HEK293 (cell line): ENCODE data around the gene IER3IP1.

Source experiments
- CTCF ChIP-seq: fragments of 450-650 bp; formaldehyde crosslinking; IDR thresholded peaks from 2 replicates; pipeline ENCODE4 v1.5.1; 2016; ENCODE audit warnings: missing biosample characterization, missing genetic modification characterization
- GLIS1 ChIP-seq: fragments of 450-650 bp; formaldehyde crosslinking; IDR thresholded peaks from 2 replicates; pipeline ENCODE4 v1.5.1; 2016; ENCODE audit warnings: missing biosample characterization, missing genetic modification characterization
- HOXC10 ChIP-seq: sonication (generic); formaldehyde crosslinking; IDR thresholded peaks from 2 replicates; pipeline ENCODE4 v1.8.1; 2023; ENCODE audit warnings: mild to moderate bottlenecking, missing genetic modification reagents
- PATZ1 ChIP-seq: fragments of 450-650 bp; formaldehyde crosslinking; IDR thresholded peaks from 2 replicates; pipeline ENCODE4 v1.5.1; 2016; ENCODE audit warnings: missing biosample characterization, missing genetic modification characterization
- PBX3 ChIP-seq: sonication (generic); formaldehyde crosslinking; IDR thresholded peaks from 2 replicates; pipeline ENCODE4 v1.8.1; 2022; ENCODE audit warnings: mild to moderate bottlenecking, moderate library complexity, missing genetic modification reagents
- SCRT2 ChIP-seq: fragments of 450-650 bp; formaldehyde crosslinking; IDR thresholded peaks from 2 replicates; pipeline ENCODE4 v1.5.1; 2016; ENCODE audit warnings: missing biosample characterization, missing genetic modification characterization
- SP2 ChIP-seq: fragments of 450-650 bp; formaldehyde crosslinking; IDR thresholded peaks from 2 replicates; pipeline ENCODE4 v1.5.1; 2016; ENCODE audit warnings: missing biosample characterization, missing genetic modification characterization
- SP3 ChIP-seq: fragments of 450-650 bp; formaldehyde crosslinking; IDR thresholded peaks from 2 replicates; pipeline ENCODE4 v1.5.1; 2016; ENCODE audit warnings: missing biosample characterization, missing genetic modification characterization
- YY1 ChIP-seq: fragments of 450-650 bp; formaldehyde crosslinking; IDR thresholded peaks from 2 replicates; pipeline ENCODE4 v1.5.1; 2018; ENCODE audit warnings: missing biosample characterization, missing genetic modification characterization
- YY2 ChIP-seq: fragments of 450-650 bp; formaldehyde crosslinking; IDR thresholded peaks from 2 replicates; pipeline ENCODE4 v1.5.1; 2016; ENCODE audit warnings: missing biosample characterization, missing genetic modification characterization
- ZBTB11 ChIP-seq: fragments of 450-650 bp; formaldehyde crosslinking; conservative IDR thresholded peaks from 2 replicates; pipeline ENCODE4 v1.5.1; 2016; ENCODE audit warnings: low read depth, missing biosample characterization, missing genetic modification characterization
- ZBTB20 ChIP-seq: fragments of 450-650 bp; formaldehyde crosslinking; IDR thresholded peaks from 2 replicates; pipeline ENCODE4 v1.5.1; 2016; ENCODE audit warnings: missing biosample characterization, missing genetic modification characterization
- ZBTB44 ChIP-seq: fragments of 450-650 bp; IDR thresholded peaks from 2 replicates; pipeline ENCODE4 v1.5.1; 2018; ENCODE audit warnings: missing biosample characterization, mild to moderate bottlenecking, missing genetic modification characterization
- ZBTB48 ChIP-seq: fragments of 450-650 bp; formaldehyde crosslinking; IDR thresholded peaks from 2 replicates; pipeline ENCODE4 v1.5.1; 2016; ENCODE audit warnings: missing biosample characterization, missing genetic modification characterization
- ZIC2 ChIP-seq: fragments of 450-650 bp; formaldehyde crosslinking; IDR thresholded peaks from 2 replicates; pipeline ENCODE4 v1.5.1; 2016; ENCODE audit warnings: missing biosample characterization, missing genetic modification characterization
- ZNF140 ChIP-seq: fragments of 450-650 bp; formaldehyde crosslinking; IDR thresholded peaks from 2 replicates; pipeline ENCODE4 v1.5.1; 2016; ENCODE audit warnings: missing biosample characterization, missing genetic modification characterization
- ZNF266 ChIP-seq: fragments of 450-650 bp; formaldehyde crosslinking; IDR thresholded peaks from 2 replicates; pipeline ENCODE4 v1.5.1; 2016; ENCODE audit warnings: missing biosample characterization, missing genetic modification characterization, low read depth
- ZNF404 ChIP-seq: fragments of 450-650 bp; formaldehyde crosslinking; IDR thresholded peaks from 2 replicates; pipeline ENCODE4 v1.5.1; 2017; ENCODE audit warnings: missing biosample characterization, missing genetic modification characterization
- ZNF433 ChIP-seq: fragments of 450-650 bp; formaldehyde crosslinking; IDR thresholded peaks from 2 replicates; pipeline ENCODE4 v1.5.1; 2016; ENCODE audit warnings: missing biosample characterization, missing genetic modification characterization, low read depth
- ZNF449 ChIP-seq: fragments of 450-650 bp; formaldehyde crosslinking; IDR thresholded peaks from 2 replicates; pipeline ENCODE4 v1.5.1; 2017; ENCODE audit warnings: missing biosample characterization, mild to moderate bottlenecking, missing genetic modification characterization, moderate library complexity
- ZNF544 ChIP-seq: fragments of 450-650 bp; formaldehyde crosslinking; IDR thresholded peaks from 2 replicates; pipeline ENCODE4 v1.5.0; 2017; ENCODE audit warnings: missing biosample characterization, missing genetic modification characterization
- ZNF623 ChIP-seq: fragments of 450-650 bp; formaldehyde crosslinking; IDR thresholded peaks from 2 replicates; pipeline ENCODE4 v1.5.1; 2016; ENCODE audit warnings: missing biosample characterization, missing genetic modification characterization
- ZNF660 ChIP-seq: fragments of 450-650 bp; IDR thresholded peaks from 2 replicates; pipeline ENCODE4 v1.5.1; 2018; ENCODE audit warnings: missing biosample characterization, mild to moderate bottlenecking, missing genetic modification characterization
- ZNF692 ChIP-seq: fragments of 450-650 bp; formaldehyde crosslinking; IDR thresholded peaks from 2 replicates; pipeline ENCODE4 v1.5.1; 2016; ENCODE audit warnings: missing biosample characterization, missing genetic modification characterization
- ZNF701 ChIP-seq: fragments of 450-650 bp; formaldehyde crosslinking; IDR thresholded peaks from 2 replicates; pipeline ENCODE4 v1.5.1; 2016; ENCODE audit warnings: missing biosample characterization, missing genetic modification characterization
- ZNF777 ChIP-seq: fragments of 450-650 bp; formaldehyde crosslinking; IDR thresholded peaks from 2 replicates; pipeline ENCODE4 v1.5.1; 2017; ENCODE audit warnings: missing biosample characterization, missing genetic modification characterization, borderline replicate concordance
- ZXDB ChIP-seq: fragments of 450-650 bp; formaldehyde crosslinking; IDR thresholded peaks from 2 replicates; pipeline ENCODE4 v1.5.1; 2016; ENCODE audit warnings: missing biosample characterization, missing genetic modification characterization

IER3IP1 gene

GRCh38 chr18:47175898-47176575 is at the start of gene IER3IP1 (continued):
- TF ChIP-seq CTCF (tag by site-specific recombination): peak; percentile 64
- 0 out of 2 replicates have a peak, but pooled peaks have one; percentile 22 for TF ChIP-seq YY2
- TF ChIP-seq ZIC2 (tag by site-specific recombination): 0 out of 2 replicates have a peak, but pooled peaks have one; percentile 15
- no peak for TF ChIP-seq ZNF266 (tag by site-specific recombination)
- TF ChIP-seq SP2 (tag by site-specific recombination): peak; percentile 51
- peak; percentile 28; the same call in 1 of the 2 replicates for TF ChIP-seq GLIS1 (tag by site-specific recombination)
- TF ChIP-seq SCRT2: no peak
- no peak for TF ChIP-seq ZNF404 (tag by site-specific recombination)
- no peak for TF ChIP-seq ZNF544 (tag by site-specific recombination)
- TF ChIP-seq ZNF777 (tag by site-specific recombination): peak; percentile 63; the same call in 1 of the 2 replicates
- no peak for TF ChIP-seq ZNF433 (tag by site-specific recombination)
- TF ChIP-seq ZBTB44 (tag by site-specific recombination): peak; percentile 64
- TF ChIP-seq ZNF701 (tag by site-specific recombination): no peak
- peak; percentile 76 for TF ChIP-seq ZXDB (tag by site-specific recombination)
- TF ChIP-seq ZNF140 (tag by site-specific recombination): no peak
- peak; percentile 72; the same call in 1 of the 2 replicates for TF ChIP-seq ZNF692 (tag by site-specific recombination)
- peak; percentile 59; the same call in 1 of the 2 replicates for TF ChIP-seq ZBTB11 (tag by site-specific recombination)
- TF ChIP-seq ZBTB20 (tag by site-specific recombination): peak; percentile 38; the same call in 1 of the 2 replicates
- TF ChIP-seq HOXC10: no peak
- 0 out of 2 replicates have a peak, but pooled peaks have one; percentile 42 for TF ChIP-seq ZBTB48 (tag by site-specific recombination)
- 0 out of 2 replicates have a peak, but pooled peaks have one; percentile 52 for TF ChIP-seq PBX3 (CRISPR knock-in tag)
- TF ChIP-seq PATZ1 (tag by site-specific recombination): peak; percentile 74
- no peak for TF ChIP-seq ZNF623 (tag by site-specific recombination)
- TF ChIP-seq YY1 (tag by site-specific recombination): peak; percentile 53; the same call in 1 of the 2 replicates
- peak; percentile 49; the same call in 1 of the 2 replicates for TF ChIP-seq ZNF449 (tag by site-specific recombination)
- peak; percentile 62; the same call in 1 of the 2 replicates for TF ChIP-seq ZNF660 (tag by site-specific recombination)
- TF ChIP-seq SP3 (tag by site-specific recombination): peak; percentile 72
